PC-3 (cell line): ENCODE results near the gene ABAT.

Experiments
- EZH2 ChIP-seq: fragments of 300-600 bp; sonication (generic); IDR thresholded peaks from one replicate; pipeline ENCODE4 v1.6.1; 2017; ENCODE audit warnings: antibody characterized with exemption, mild to moderate bottlenecking, low read length; ENCODE audit not compliant: unreplicated experiment
- TF ChIP-seq, protein P1 (sequence below): fragments of 300-600 bp; sonication (generic); conservative IDR thresholded peaks from 2 replicates; pipeline ENCODE4 v1.5.1; 2017; ENCODE audit warnings: antibody characterized with exemption, low read depth, mild to moderate bottlenecking, low read length

DNA sequence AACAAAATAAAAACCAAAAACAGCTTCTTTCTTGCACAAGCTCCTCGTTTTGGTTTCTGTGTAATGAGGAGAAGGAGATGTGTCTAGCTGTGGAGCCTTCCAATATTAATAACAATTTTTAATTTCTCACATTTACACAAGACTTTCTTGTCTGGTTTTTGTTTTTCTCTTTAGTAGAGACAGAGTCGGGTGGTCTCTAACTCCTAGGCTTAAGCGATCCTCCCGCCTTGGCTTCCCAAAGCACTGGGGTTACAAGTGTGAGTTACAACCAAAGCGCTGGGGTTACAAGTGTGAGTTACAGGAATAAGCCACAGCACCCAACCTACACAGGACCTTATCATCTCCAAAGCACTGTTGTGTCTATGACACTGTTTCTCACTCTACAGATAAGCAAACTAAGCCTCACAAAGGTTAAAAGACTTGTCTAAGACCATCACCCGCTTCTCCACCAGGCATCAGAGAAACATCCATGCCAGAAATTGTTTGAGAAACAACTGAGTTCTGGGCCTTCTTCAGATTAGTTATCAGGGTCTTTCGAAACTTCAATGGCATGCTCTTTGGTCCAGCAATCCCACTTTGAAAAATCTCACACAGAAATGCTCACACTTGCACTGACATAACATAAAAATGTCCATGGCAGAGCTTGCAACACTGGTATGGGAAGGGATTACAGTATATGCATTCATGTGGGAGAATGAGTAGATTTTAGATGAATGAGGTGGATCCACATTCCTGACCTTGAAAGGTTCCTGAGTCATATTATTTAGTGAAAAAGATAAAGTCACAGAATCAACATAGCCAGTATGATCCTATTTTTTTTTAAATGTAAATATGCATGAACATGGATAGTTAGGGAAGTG is 3.9 kb downstream of the ABAT start:
- TF ChIP-seq EZH2, result no peak
- TF ChIP-seq, protein P1, sequence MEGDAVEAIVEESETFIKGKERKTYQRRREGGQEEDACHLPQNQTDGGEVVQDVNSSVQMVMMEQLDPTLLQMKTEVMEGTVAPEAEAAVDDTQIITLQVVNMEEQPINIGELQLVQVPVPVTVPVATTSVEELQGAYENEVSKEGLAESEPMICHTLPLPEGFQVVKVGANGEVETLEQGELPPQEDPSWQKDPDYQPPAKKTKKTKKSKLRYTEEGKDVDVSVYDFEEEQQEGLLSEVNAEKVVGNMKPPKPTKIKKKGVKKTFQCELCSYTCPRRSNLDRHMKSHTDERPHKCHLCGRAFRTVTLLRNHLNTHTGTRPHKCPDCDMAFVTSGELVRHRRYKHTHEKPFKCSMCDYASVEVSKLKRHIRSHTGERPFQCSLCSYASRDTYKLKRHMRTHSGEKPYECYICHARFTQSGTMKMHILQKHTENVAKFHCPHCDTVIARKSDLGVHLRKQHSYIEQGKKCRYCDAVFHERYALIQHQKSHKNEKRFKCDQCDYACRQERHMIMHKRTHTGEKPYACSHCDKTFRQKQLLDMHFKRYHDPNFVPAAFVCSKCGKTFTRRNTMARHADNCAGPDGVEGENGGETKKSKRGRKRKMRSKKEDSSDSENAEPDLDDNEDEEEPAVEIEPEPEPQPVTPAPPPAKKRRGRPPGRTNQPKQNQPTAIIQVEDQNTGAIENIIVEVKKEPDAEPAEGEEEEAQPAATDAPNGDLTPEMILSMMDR, result no peak
